Tibial artery (tissue), 4 donors: ENCODE results near the gene TDRD10.

Source experiments
- DNase-seq, 2 donors: peaks; one replicate each; pipeline ENCODE4 v3.0.0-alpha.2; 2019
- H3K27ac ChIP-seq, 2 donors: fragments of 200-600 bp; sonication (generic) in 1 of 2; 1 replicate in 1 of 2; 2 replicates in 1 of 2; pipeline ENCODE4 v1.5.1; 2018 to 2019; ENCODE audit warnings: mild to moderate bottlenecking in 1 of 2
- H3K27me3 ChIP-seq, 2 donors: fragments of 200-600 bp; sonication (generic) in 1 of 2; one replicate each; pipeline versions ENCODE4 v1.5.1 to v1.6.0; 2016 to 2019
- H3K36me3 ChIP-seq, 3 donors: fragments of 200-600 bp; sonication (generic) in 2 of 3; one replicate each; pipeline ENCODE4 v1.5.1; 2016 to 2019; ENCODE audit warnings: mild to moderate bottlenecking in 2 of 3
- H3K4me1 ChIP-seq, 4 donors: fragments of 200-600 bp; sonication (generic) in 2 of 4; 1 replicate in 3 of 4; 2 replicates in 1 of 4; pipeline ENCODE4 v1.5.1; 2016 to 2019
- H3K4me3 ChIP-seq, 2 donors: fragments of 200-600 bp; sonication (generic) in 1 of 2; 1 replicate in 1 of 2; 2 replicates in 1 of 2; pipeline ENCODE4 v1.5.1; 2018 to 2019; ENCODE audit warnings: mild to moderate bottlenecking in 2 of 2
- H3K9me3 ChIP-seq, 3 donors: fragments of 200-600 bp; sonication (generic) in 1 of 3; one replicate each; pipeline ENCODE4 v1.5.1; 2016 to 2019
- intact Hi-C: fragments of 100-400 bp; cut with DNase I; formaldehyde crosslinking; loops from one replicate; pipeline ENCODE4 v1.15.0; 2023; ENCODE audit warnings: low total_unique reads
- TF ChIP-seq, protein P1 (sequence below), 2 experiments: fragments of 200-600 bp in 1 of 2; fragments of 450-650 bp in 1 of 2; IDR thresholded peaks; one replicate each; pipeline ENCODE4 v1.5.1; 2017 to 2019; ENCODE audit warnings: antibody characterized with exemption in 2 of 2, mild to moderate bottlenecking in 1 of 2, moderate library complexity in 1 of 2

The TDRD10 gene

DNA sequence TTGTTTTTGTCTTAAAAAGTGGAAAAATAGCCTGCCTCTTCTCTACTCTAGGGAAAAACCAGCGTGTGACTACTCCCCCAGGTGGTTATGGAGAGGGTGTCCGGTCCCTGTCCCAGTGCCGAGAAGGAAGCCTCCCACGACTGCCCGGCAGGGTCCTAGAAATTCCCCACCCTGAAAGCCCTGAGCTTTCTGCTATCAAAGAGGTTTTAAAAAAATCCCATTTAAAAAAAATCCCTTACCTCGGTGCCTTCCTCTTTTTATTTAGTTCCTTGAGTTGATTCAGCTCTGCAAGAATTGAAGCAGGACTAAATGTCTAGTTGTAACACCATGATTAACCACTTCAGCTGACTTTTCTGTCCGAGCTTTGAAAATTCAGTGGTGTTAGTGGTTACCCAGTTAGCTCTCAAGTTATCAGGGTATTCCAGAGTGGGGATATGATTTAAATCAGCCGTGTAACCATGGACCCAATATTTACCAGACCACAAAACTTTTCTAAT lies 35.0 kb upstream of the TDRD10 start:
- TF ChIP-seq, protein P1, sequence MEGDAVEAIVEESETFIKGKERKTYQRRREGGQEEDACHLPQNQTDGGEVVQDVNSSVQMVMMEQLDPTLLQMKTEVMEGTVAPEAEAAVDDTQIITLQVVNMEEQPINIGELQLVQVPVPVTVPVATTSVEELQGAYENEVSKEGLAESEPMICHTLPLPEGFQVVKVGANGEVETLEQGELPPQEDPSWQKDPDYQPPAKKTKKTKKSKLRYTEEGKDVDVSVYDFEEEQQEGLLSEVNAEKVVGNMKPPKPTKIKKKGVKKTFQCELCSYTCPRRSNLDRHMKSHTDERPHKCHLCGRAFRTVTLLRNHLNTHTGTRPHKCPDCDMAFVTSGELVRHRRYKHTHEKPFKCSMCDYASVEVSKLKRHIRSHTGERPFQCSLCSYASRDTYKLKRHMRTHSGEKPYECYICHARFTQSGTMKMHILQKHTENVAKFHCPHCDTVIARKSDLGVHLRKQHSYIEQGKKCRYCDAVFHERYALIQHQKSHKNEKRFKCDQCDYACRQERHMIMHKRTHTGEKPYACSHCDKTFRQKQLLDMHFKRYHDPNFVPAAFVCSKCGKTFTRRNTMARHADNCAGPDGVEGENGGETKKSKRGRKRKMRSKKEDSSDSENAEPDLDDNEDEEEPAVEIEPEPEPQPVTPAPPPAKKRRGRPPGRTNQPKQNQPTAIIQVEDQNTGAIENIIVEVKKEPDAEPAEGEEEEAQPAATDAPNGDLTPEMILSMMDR (IDR thresholded peaks at IDR 0.05): peak; percentile 7 to 9
- peak in 1 of 2 donors; percentile 38 for DNase-seq
- Histone ChIP-seq H3K4me1 (peaks cover 0 to 14% (median 3%) of the 10 kb centered on the region in 4 donors), H3K4me3 (no peak overlapping the region), H3K9me3 (no peaks in the 10 kb centered on the region), H3K36me3 (peaks cover 13 to 32% (median 20%) of the 10 kb centered on the region in 3 donors), H3K27me3 (no peaks in the 10 kb centered on the region), H3K27ac (no peak overlapping the region)
- intact Hi-C loops: no loop called here

DNA sequence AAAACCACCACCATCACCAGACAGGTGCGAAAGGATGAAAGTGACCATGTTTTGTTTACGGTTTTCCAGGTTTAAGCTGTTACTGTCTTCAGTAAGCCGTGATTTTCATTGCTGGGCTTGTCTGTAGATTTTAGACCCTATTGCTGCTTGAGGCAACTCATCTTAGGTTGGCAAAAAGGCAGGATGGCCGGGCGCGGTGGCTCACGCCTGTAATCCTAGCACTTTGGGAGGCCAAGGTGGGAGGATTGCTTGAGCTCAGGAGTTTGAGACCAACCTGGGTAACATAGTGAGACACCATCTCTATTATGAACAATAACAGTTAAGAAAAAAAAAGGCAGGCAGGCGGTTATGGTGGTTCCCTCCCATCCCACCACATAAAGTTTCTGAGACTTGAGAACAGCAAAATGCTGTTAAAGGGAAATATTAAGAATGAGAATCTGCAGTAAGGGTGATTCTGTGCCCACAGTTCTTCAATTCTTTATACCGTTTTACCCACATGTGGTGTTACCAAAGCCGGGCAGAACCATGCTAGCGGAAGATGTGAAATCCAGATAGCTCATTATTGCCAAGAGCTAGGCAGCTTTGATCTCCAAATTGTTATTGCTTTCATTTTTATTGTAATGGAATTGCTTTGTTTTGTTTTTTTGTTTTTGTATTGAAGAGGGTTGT lies 34.5 kb upstream of the TDRD10 start:
- intact Hi-C loops: no loop called here
- peaks cover 13 to 31% (median 20%) of the 10 kb centered on the region in 3 donors for H3K36me3 ChIP-seq
- TF ChIP-seq, protein P1 (IDR thresholded peaks at IDR 0.05): no peak
- H3K4me1 ChIP-seq: peaks cover 0 to 12% (median 3%) of the 10 kb centered on the region in 4 donors
- H3K27ac ChIP-seq: no peak overlapping the region
- H3K9me3 ChIP-seq: no peaks in the 10 kb centered on the region
- peak in 1 of 2 donors; percentile 21 for DNase-seq
- H3K27me3 ChIP-seq: no peaks in the 10 kb centered on the region
- H3K4me3 ChIP-seq: no peak overlapping the region

DNA sequence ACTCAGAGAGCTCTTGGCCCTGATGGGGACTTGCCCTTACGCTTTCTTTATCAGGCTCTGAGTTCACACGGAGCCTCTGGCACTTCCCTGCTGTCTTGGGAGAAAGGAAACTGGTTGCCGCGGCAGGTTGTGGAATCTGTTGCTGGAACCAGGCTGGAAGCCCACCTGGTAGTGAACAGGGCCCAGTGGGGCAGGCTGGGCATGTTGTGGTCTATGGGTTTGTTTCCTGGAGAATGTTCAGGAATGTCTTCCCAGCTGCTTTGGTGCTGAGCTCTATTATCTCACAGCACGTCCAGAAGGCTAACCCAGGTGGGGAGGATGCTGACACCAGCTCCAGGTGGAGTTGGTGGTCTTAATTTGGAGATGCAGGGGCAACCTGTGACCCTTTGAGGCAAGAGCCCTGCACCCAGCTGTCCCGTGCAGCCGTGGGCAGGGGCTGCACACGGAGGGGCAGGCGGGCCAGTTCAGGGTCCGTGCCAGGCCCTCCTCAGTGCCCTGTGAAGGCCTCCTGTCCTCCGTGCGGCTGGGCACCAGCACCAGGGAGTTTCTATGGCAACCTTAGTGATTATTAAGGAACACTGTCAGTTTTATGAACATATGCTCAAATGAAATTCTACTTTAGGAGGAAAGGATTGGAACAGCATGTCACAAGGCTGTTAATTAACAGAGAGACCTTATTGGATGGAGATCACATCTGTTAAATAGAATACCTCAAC lies 33.3 kb upstream of the TDRD10 start:
- H3K36me3 ChIP-seq: peaks cover 13 to 31% (median 20%) of the 10 kb centered on the region in 3 donors
- no peak overlapping the region for H3K27ac ChIP-seq
- no peak overlapping the region for H3K4me3 ChIP-seq
- H3K4me1 ChIP-seq: peaks cover 0 to 2% (median under 1%) of the 10 kb centered on the region in 4 donors
- TF ChIP-seq, protein P1 (IDR thresholded peaks at IDR 0.05): no peak
- H3K27me3 ChIP-seq: no peaks in the 10 kb centered on the region
- DNase-seq: peak in 1 of 2 donors; percentile 21
- H3K9me3 ChIP-seq: no peaks in the 10 kb centered on the region
- intact Hi-C loops: no loop called here

DNA sequence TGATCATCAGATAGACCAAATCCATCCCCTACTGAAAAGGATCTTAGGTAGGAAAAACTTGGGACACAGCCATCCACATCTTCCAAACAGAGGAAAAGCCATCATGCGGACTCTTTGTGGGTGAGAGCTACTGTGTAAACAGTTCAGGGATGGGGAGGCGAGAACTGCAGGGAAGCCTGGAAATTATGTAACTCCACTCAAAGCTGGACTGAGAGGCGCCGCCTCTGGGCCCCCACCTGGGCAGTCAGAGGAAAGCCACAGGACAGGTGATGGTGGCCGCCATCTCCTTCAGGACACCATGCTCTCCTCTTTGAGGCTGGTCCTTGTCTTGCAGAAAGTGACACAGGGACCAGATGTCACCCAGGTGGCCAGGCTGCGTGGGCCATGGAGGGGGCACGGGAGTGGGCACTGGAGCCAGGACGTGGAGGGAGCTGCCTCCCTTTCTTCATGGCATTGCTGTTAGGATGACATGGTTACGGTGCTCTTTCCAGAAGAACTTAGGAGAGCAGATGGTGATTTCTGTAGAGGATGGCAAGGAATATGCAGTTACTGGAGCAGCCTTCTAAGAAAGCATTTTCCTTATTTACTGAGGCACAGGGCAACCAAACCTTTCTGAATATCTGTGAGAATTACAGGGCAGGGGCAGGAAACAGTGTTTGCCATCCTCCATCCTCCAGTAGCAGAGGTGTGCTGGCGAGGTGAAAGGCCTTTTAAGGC lies 32.0 kb upstream of the TDRD10 start:
- intact Hi-C loops: no loop called here
- DNase-seq: no peak
- H3K27ac ChIP-seq: no peak overlapping the region
- no peaks in the 10 kb centered on the region for H3K9me3 ChIP-seq
- peaks cover 12 to 28% (median 12%) of the 10 kb centered on the region in 3 donors for H3K36me3 ChIP-seq
- H3K4me1 ChIP-seq: no peaks in the 10 kb centered on the region
- TF ChIP-seq, protein P1 (IDR thresholded peaks at IDR 0.05): no peak
- H3K27me3 ChIP-seq: no peaks in the 10 kb centered on the region
- no peak overlapping the region for H3K4me3 ChIP-seq

DNA sequence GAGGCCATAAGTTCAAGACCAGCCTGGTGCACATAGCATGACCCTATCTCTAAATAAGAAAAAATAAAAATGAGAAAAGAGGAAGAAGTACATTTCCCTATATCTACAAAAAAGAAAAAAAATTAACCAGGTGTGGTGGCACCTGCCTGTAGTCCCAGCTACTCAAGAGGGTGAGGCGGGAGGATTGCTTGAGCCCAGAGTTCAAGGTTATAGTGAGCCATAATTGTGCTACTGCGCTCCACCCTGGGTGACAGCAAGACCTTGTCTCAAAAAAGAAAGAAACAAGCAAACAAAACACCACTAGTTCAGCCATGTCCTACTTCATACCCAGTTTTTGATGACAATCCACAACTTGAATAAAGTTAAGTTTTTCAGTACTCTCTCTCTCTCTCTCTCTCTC lies 30.7 kb upstream of the TDRD10 start:
- TF ChIP-seq, protein P1 (IDR thresholded peaks at IDR 0.05): no peak
- peaks cover 0 to 17% (median 0%) of the 10 kb centered on the region in 3 donors for H3K36me3 ChIP-seq
- no peak overlapping the region for H3K4me3 ChIP-seq
- no peak overlapping the region for H3K27ac ChIP-seq
- no peak for DNase-seq
- H3K27me3 ChIP-seq: no peaks in the 10 kb centered on the region
- intact Hi-C loops: no loop called here
- H3K9me3 ChIP-seq: no peaks in the 10 kb centered on the region
- H3K4me1 ChIP-seq: no peaks in the 10 kb centered on the region
